ENCODE results near the gene SERPINH1.

The SERPINH1 gene

GRCh38 chr11:75532200-75533048 is 29.6 kb upstream of the SERPINH1 start:
- DNase-seq (ENCODE audit: extremely low read depth in 1 of 2, low read depth in 1 of 2), result peak; percentile 55 to 68

DNA sequence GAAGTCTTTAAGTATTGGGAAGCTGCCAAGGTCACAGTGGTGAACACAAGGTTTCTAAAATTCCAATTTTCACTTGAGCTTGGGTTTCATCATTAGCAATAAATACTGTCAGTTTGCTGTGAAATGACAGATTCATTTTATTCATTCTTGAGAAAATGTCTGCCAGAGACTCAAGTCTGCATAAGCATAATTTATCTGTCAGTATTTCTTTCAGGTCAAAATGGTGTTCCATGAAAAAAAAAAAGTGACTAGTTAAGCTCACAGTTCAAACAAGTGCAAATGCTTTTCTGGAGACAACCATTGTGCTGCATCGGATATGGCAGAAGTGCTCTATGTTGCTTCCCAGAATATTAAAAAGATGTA is 28.2 kb upstream of the SERPINH1 start:
- no peak for DNase-seq (ENCODE audit: extremely low read depth in 1 of 2, low read depth in 1 of 2)

- DNase-seq (ENCODE audit: extremely low read depth in 1 of 2, low read depth in 1 of 2), result no peak
Measured at GRCh38 chr11:75534259-75535069, 27.6 kb upstream of the SERPINH1 start.

DNA sequence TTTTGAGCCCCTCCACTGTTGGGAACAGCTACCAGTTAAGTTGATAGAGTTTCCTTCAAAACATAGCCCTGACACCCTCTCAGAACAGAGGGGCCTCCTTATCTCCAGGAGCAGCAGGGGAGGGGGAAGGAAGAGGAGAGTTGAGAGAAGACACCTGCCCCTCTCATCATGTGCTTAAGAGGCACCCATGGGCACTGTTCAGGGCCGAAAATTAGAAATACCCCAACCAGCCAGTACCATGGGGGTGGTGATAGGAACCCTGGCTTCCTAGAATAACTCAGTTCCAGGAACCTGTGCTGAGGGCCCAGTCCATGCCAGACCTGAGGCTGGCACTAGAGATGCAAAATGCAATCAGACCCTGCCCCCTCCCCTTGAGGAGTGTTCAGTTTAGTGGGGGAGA is 27.0 kb upstream of the SERPINH1 start:
- DNase-seq (ENCODE audit: extremely low read depth in 1 of 2, low read depth in 1 of 2), result no peak

- no peak for DNase-seq (ENCODE audit: extremely low read depth in 1 of 2, low read depth in 1 of 2)
Measured at GRCh38 chr11:75536786-75537641, 25.0 kb upstream of the SERPINH1 start.

GRCh38 chr11:75537740-75538139 is 24.3 kb upstream of the SERPINH1 start:
- no peak for DNase-seq (ENCODE audit: extremely low read depth in 1 of 2, low read depth in 1 of 2)

- no peak for DNase-seq (ENCODE audit: extremely low read depth in 1 of 2, low read depth in 1 of 2)
Measured at GRCh38 chr11:75538150-75538942, 23.7 kb upstream of the SERPINH1 start.

DNA sequence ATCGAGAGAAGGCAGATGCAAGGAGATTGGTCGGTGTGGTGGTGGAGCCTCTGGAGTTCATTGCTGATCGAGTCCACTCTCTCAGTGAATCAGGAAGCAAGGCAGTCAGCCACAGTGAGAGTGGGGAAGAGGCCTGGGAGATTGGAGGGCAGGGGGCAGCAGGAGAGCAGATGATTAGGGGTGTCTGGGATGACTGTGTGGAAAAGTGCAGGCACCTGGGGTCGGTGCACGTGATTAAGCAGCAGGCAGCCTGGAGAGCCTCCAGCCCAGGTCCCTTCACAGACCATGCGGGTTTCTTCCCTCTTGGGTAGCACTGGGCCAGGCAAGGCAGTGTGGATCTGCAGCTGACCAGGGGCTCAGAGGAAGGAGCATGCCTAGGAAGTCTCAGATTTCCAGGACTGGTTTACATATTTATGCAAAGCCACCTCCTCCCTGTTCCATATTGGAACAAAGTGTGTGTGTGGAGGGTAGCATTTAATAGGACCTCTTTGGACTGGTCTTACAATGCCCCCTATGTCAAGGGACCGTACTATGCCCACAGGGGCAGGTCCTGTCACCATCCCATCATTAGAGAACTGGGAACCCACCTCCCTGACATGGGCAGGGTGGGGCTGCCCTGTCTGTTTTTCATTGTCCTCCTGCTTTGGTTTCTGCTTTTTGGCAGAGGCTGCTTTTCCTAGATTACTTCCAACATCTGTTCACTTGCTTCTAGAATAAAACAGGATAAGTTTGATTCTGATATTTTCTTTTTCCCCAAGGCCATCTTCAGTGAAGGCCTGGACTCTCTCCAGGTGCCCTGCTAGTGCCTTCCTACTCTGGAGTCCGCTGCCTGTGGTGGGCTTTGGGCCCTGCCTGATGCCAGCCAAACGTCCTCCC is 22.4 kb upstream of the SERPINH1 start:
- no peak for DNase-seq (ENCODE audit: extremely low read depth in 1 of 2, low read depth in 1 of 2)

DNA sequence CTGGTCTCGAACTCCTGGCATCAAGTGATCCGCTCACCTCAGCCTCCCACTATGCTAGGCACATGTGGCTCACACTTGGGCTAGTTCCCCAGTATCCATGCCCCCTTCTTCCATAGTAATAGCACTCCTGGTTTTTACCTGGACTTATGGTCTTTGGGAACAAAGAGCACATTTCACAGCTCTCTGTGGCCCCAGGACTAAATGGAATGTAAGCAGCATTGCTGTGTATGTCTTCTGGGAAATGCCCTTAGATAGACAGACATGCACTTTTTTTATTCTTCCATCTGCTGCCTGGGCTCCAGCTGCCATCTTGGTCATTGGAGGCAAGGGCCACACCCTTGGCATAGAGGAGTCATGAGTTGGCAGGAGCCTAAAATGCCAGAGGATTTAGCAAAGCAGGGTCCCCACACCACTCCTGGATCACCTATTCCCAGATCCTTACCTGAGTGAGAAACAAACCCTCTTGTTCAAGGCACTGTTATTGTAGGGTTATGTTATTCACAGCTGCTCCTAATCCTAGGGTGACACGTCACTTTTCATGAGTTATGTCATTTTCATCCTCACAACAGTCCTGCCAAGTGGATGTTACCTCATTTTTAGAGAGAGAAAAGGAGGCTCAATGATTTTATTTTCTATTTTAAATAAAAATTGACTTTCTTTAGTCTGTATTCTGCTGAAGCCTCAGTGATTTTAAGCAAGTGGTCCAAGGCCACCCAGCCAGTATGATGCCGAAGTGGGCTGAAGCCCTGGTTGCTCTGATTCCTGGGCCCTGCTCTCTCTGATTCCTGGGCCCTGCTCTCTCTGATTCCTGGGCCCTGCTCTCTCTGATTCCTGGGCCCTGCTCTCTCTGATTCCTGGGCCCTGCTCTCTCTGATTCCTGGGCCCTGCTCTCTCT is 20.6 kb upstream of the SERPINH1 start:
- no peak for DNase-seq (ENCODE audit: extremely low read depth in 1 of 2, low read depth in 1 of 2)

GRCh38 chr11:75542088-75542438 is 20.0 kb upstream of the SERPINH1 start:
- no peak for DNase-seq (ENCODE audit: extremely low read depth in 1 of 2, low read depth in 1 of 2)

GRCh38 chr11:75543806-75544205 is 18.2 kb upstream of the SERPINH1 start:
- no peak for DNase-seq (ENCODE audit: extremely low read depth in 1 of 2, low read depth in 1 of 2)

DNA sequence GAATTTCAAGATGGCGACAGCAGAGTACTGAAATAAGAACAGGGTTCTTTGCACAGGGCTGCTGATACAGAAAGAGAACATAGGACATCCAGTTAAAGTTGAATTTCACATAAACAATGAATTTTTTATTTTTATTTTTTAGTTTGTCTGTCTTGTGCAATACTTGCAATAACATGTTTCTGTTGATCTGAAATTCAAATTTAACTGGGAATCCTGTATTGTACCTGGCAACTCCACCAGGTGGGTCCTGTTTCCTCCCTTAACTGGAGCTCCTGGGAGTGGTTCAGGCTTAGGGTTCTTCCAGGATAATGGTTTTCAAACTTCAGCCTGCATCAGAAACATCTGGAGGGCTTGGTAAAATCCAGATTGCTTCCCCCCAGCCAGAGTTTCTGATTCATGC is 14.9 kb upstream of the SERPINH1 start:
- DNase-seq (ENCODE audit: extremely low read depth in 1 of 2, low read depth in 1 of 2), result no peak

- no peak for DNase-seq (ENCODE audit: extremely low read depth in 1 of 2, low read depth in 1 of 2)
Measured at GRCh38 chr11:75547617-75548058, 14.4 kb upstream of the SERPINH1 start.

GRCh38 chr11:75548595-75549272 is 13.3 kb upstream of the SERPINH1 start:
- DNase-seq (ENCODE audit: extremely low read depth in 1 of 2, low read depth in 1 of 2), result no peak

GRCh38 chr11:75549370-75549958 is 12.6 kb upstream of the SERPINH1 start:
- no peak for DNase-seq (ENCODE audit: extremely low read depth in 1 of 2, low read depth in 1 of 2)

DNA sequence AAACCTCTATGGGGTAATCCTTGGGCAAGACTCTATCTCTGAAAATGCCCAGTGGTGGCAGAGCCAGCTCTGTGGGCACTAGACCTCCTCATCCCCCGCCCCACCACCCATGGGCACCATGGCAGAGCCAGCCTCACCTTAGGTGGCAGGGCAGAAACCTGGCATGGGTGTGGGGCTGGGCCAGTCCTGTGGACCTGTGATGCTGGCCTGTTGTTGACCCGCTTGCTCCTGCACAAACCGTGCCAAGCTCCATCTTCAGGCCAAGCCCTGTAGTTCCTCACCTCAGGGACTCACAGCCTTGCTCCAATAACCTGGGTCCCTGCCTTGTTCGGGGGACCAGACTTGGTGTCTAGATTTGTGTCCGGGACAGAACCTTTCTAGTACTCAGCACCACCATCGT is 8.9 kb upstream of the SERPINH1 start:
- no peak for DNase-seq (ENCODE audit: extremely low read depth in 1 of 2, low read depth in 1 of 2)

DNA sequence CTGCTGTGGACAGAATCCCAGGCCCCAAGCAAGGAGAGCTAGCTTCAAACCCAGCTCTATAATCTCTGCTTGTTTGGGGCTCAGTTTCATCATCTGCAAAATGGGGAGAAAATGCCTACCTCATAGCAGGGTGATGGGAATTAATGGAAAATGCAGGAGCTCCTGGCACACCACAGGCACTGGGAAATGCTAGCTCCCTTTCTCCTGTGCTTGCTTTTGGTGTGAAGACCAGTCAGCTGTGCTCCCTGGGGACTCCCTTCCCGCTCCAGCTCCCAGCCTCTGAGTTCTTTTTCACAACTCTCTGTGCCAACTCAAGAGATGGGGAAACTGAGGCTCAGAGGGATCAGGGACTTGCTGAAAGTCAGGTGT is 8.2 kb upstream of the SERPINH1 start:
- no peak for DNase-seq (ENCODE audit: extremely low read depth in 1 of 2, low read depth in 1 of 2)
